Regular cardiac myocyte (primary cell): ENCODE measurements around the gene PLIN4. TPM values are rescaled to one million over a fixed set of nuclear protein-coding genes. Genes with fewer than 3 reads are reported as not detected.

Source experiments
- total RNA-seq: library from RNA; depleted of rRNA; stranded (reverse); fragments of >200 nt; gene quantifications from 2 replicates; pipeline ENCODE4 v1.2.3, GENCODE V29; 2014

The PLIN4 gene, protein sequence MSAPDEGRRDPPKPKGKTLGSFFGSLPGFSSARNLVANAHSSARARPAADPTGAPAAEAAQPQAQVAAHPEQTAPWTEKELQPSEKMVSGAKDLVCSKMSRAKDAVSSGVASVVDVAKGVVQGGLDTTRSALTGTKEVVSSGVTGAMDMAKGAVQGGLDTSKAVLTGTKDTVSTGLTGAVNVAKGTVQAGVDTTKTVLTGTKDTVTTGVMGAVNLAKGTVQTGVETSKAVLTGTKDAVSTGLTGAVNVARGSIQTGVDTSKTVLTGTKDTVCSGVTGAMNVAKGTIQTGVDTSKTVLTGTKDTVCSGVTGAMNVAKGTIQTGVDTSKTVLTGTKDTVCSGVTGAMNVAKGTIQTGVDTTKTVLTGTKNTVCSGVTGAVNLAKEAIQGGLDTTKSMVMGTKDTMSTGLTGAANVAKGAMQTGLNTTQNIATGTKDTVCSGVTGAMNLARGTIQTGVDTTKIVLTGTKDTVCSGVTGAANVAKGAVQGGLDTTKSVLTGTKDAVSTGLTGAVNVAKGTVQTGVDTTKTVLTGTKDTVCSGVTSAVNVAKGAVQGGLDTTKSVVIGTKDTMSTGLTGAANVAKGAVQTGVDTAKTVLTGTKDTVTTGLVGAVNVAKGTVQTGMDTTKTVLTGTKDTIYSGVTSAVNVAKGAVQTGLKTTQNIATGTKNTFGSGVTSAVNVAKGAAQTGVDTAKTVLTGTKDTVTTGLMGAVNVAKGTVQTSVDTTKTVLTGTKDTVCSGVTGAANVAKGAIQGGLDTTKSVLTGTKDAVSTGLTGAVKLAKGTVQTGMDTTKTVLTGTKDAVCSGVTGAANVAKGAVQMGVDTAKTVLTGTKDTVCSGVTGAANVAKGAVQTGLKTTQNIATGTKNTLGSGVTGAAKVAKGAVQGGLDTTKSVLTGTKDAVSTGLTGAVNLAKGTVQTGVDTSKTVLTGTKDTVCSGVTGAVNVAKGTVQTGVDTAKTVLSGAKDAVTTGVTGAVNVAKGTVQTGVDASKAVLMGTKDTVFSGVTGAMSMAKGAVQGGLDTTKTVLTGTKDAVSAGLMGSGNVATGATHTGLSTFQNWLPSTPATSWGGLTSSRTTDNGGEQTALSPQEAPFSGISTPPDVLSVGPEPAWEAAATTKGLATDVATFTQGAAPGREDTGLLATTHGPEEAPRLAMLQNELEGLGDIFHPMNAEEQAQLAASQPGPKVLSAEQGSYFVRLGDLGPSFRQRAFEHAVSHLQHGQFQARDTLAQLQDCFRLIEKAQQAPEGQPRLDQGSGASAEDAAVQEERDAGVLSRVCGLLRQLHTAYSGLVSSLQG (N-terminal part only)
- total RNA-seq, result 0.28 TPM in 1 of 2 replicates, not detected in the other

DNA sequence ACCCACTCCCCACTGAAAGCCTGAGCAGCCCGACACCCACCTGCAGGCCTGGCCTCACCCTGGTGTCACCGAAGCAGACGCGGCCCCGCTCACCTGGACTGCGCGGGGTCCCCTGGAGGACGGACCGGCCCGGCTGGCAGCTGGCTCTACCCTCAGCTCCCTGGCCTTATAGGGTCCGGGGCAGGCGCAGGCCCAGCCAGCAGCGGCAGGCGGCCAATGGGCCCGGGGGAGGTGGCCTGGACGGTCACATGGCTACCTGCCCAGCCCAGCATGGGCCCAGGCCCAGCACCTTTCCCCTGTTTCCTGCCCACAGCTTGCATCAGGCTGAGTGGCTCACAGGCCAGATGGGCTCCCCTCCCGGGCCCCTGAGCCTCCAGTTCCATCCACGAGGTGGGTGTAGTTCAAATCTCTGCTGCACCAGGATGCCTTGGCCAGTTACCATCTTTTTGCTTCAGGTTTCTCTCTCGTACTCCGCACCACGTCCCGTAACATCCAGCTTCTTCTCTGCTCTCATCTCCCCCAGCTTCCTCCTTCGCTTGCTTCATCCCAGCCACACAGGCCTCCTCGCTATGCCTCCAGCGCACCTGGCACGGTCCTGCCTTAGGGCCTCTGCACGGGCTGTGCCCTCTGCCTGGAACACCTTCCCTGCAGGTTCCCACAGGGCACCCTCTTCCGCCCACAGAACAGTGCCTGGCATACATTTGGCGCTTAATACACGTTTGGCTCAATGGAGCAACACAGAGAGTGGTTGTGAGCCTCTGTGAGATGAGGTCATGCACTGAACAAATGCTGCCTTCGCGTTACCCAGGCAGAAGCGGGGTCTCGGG is at the start of gene PLIN4:
TSS of gene PLIN4 (minus strand) at position 142 of the 827 bp plus-strand sequence. CDS start 214 bp downstream, outside the sequence.

DNA sequence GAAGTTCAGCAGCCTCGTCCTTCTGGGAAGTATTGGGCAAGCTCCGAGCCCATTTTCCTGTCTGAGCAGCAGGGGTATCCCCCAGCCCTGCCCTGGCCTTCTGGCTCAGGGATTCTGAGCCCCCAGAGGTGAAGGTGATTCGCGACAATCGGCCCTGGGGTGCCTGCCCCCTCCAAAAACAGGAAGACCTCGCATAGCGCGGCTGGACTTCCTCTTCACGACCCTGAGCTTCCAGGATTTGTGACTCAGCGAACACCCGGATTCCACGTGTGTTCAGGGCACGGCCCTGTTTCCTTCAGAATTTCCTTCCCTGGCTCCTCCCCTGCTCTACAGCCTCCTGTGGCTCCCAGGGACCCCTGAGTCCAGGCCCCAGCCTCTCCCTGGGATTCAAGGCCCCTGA is 41.3 kb upstream of the PLIN4 start, which contains the start of gene SEMA6B:
TSS of gene SEMA6B (minus strand) at position 116 of the 400 bp plus-strand sequence. CDS start 1,227 bp downstream, outside the sequence.

DNA sequence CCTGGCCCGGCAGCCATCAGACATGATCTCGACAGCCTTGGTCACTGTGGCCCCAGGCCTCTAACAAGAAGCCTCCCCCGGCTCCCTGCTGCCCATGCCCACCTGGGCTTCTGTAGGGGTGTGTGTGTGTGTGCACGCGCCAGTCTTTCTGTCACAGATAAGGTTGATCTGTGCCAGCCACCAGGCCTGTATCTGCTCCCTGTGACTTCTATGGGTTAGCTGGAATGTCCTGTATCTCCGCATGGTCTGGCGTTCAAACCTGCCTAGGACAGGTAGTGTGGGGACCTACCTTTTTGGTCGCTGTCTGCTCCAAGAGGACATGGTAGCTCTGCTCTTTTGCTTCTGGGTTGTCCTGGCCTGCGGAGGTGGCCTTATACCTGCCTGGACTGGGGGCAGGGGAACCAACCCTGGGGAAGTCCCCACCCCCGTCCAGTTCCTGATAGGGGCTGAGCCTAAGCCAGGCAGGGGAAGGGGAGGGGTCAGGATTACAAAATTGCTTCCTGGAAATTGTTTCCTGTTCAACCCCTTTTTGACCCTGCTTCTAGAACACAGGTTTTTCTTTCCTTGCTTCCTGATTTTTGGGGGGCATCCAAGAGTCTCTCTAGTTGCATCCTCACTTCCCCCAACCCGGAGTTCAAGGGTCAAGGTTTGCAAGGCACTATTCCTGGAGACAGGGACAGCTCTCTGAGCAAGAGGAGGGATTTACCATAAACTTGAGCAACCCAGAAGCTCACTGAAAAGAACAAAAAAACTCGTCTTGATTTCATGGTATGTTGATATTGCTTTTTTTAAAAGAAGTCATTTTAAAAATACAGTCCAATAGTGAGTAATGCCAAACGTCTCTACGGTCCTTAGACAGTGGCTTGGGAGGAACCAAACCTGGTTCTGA is 21.7 kb upstream of the PLIN4 start, which contains the start of gene LRG1:
TSS of gene LRG1 (minus strand) at position 344 of the 889 bp plus-strand sequence. CDS start at position 321, 23 bp downstream.

DNA sequence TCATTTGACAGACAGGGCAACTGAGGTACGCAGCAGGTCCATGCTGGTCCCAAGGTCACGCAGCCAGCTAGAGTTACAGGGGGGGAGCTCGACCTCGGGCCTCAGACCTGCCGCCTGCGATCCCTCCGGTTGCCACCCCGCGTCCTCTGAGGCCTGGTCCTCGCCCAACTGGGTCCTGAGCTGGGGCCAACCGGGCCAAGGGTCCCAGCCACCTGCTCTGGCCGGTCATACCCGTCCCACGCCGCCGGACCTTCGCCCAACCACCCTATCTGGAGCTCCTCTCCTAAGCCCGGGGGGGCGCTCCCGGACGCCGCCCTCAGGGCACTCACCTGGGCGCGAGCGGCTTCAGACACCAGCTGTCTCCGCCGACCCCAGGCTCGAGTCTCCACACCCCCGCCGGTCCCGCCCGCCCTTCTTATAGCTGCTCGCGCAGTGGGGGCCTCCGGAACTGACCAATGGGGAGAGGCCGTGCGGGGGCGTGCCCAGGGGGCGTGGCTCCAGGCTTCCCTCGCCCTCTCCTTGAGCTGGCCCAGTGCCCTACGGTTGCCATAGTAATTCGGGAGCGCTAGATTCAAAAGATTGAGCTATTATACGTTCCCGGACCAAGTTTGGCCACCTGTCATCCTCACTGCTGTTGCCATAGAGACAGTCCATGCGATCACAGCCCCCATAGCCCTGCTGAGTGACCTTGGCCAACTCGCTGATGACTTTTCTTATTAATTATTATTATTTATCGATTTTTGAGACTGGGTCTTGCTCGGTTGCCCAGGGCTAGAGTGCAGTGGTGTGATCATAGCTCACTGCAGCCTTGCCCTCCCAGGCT is 16.8 kb upstream of the PLIN4 start, which contains the start of gene PLIN5:
TSS of gene PLIN5 (minus strand) at position 389 of the 823 bp plus-strand sequence. CDS start 1,150 bp downstream, outside the sequence.

DNA sequence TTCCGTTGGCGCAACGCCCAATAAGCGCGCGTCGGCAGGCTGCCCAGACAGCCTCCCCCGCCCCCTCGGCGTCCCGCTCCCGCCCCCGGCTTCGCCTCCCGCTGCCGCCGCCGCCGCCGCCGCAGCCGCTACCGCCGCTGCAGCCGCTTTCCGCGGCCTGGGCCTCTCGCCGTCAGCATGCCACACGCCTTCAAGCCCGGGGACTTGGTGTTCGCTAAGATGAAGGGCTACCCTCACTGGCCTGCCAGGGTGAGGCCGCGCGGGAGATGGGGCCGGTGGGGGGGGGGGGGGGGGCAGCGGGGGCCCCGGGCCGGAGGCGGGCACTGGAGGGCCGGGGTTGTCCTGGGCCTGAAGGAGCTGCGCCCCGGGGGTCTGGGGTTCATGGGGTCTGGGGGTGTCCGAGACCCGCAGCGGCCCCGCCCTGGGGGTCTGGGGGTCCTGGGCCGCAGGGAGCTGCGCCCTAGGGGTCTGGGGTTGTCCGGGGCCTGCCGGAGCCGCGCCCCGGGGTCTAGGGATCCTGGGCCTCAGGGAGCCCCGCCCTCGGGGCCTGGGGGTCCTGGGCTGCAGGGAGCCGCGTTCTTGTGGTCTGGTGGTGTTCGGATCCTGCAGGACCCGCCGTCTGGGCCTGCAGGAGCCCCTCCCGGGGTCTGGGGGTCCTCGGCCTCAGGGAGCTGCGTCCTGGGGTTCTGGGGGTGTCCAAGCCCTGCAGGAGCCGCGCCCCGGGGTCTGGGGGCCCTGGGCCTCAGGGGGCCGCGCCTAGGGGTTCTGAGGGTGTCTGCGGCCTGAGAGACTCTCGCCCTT is 45.9 kb downstream of the PLIN4 start, which contains the start of gene HDGFL2:
TSS of gene HDGFL2 (plus strand) at position 124 of the 801 bp plus-strand sequence. CDS start at position 178, 54 bp downstream.

DNA sequence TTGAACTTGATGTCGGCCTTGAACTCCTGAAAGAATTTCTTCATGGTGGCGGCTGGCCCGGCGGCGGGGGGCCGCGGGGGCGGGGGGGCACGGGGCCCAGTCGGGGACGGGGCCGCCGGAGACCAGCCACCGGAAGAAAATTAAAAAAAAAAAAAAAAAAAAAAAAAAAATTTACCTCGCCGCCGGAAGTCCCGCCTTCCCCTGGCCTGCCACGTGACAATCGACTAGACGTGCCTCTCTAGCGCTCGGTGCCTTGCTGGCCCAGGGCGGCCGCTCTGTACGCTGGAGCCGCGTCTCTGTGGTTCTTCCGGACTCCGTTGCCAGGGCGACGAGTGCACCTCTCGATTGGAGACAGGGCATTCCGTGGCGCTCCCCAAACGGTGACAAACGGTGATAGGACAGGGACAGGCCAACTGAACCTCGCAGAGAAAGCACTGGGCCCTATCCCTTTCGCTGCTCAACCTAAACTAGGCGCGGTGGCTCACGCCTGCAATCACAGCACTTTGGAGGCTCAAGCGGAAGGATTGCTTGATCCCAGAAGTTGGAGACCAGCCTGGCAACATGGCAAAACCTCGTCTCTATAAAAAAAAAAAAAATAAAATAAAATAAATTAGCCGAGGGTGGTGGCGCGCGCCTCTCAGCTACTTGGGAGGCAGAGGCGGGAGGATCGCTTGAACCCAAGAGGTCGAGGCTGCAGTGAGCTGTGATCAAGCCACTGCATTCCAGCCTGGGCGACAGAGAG is 60.5 kb downstream of the PLIN4 start, which contains the start of gene UBXN6:
TSS of gene UBXN6 (minus strand) at position 141 of the 742 bp plus-strand sequence. CDS start at position 44, 97 bp downstream.

Other genes with a start within 250 kb of the PLIN4 start
- not detected in 2 replicates for gene SHD, start 239.2 kb downstream of the PLIN4 start, total RNA-seq
- not detected in 2 replicates for gene TMIGD2, start 216.1 kb downstream of the PLIN4 start, total RNA-seq
- gene FSD1, start 213.9 kb downstream of the PLIN4 start, total RNA-seq, result 4.5 and 12.8 TPM in 2 replicates
- gene STAP2, start 179.7 kb downstream of the PLIN4 start, total RNA-seq, result 2.3 and 5.6 TPM in 2 replicates
- gene MPND, start 174.9 kb downstream of the PLIN4 start, total RNA-seq, result 3.8 and 4.5 TPM in 2 replicates
- 25.7 and 56.7 TPM in 2 replicates for gene SH3GL1, start 117.9 kb downstream of the PLIN4 start, total RNA-seq
- 3.9 and 33.7 TPM in 2 replicates for gene CHAF1A, start 115.8 kb downstream of the PLIN4 start, total RNA-seq
- 78.4 and 90.2 TPM in 2 replicates for gene UBXN6, start 60.7 kb downstream of the PLIN4 start, total RNA-seq
- 38.6 and 69.4 TPM in 2 replicates for gene HDGFL2, start 46.2 kb downstream of the PLIN4 start, total RNA-seq
- not detected in 2 replicates for gene PLIN5, start 16.7 kb upstream of the PLIN4 start, total RNA-seq
- not detected in 2 replicates for gene LRG1, start 21.6 kb upstream of the PLIN4 start, total RNA-seq
- 0.56 and 0.58 TPM in 2 replicates for gene SEMA6B, start 41.2 kb upstream of the PLIN4 start, total RNA-seq
- 2.8 and 5.0 TPM in 2 replicates for gene TNFAIP8L1, start 121.0 kb upstream of the PLIN4 start, total RNA-seq
- 212 and 239 TPM in 2 replicates for gene MYDGF, start 151.9 kb upstream of the PLIN4 start, total RNA-seq
- gene DPP9, start 205.4 kb upstream of the PLIN4 start, total RNA-seq, result 23.4 and 51.2 TPM in 2 replicates